ENCODE results near the gene CLEC9A.

The CLEC9A gene

GRCh38 chr12:10088955-10089900, 58.7 kb downstream of the CLEC9A start:
- H3K4me1 ChIP-seq (ENCODE audit: insufficient read depth, low read length) = no peaks in the 10 kb centered on the region
- H3K27ac ChIP-seq (ENCODE audit: low read length) = no peak overlapping the region
- H3K36me3 ChIP-seq (ENCODE audit: insufficient read depth, low read depth, low read length) = no peaks in the 10 kb centered on the region
- H3K4me3 ChIP-seq (ENCODE audit: low read length) = no peak overlapping the region
- no peaks in the 10 kb centered on the region for H3K27me3 ChIP-seq (ENCODE audit: insufficient read depth, low read length)
- no peak overlapping the region for H3K9ac ChIP-seq (ENCODE audit: low read depth, low read length)
- no peaks in the 10 kb centered on the region for H3K9me3 ChIP-seq (ENCODE audit: insufficient read depth, low read depth, low read length)

- 0 out of 2 replicates have a peak, but pooled peaks cover 6% of the 10 kb centered on the region for H3K4me1 ChIP-seq (ENCODE audit: insufficient read depth, low read length)
These were observed 64.3 kb downstream of the CLEC9A start for GRCh38 chr12:10094646-10095395.

GRCh38 chr12:10095971-10096370, 65.5 kb downstream of the CLEC9A start:
- Histone ChIP-seq H3K4me3 (ENCODE audit: low read length) (no peak overlapping the region), H3K27ac (ENCODE audit: low read length) (no peak overlapping the region), H3K27me3 (ENCODE audit: insufficient read depth, low read length) (no peaks in the 10 kb centered on the region), H3K9ac (ENCODE audit: low read depth, low read length) (no peak overlapping the region), H3K4me1 (ENCODE audit: insufficient read depth, low read length) (0 out of 2 replicates have a peak, but pooled peaks cover 6% of the 10 kb centered on the region), H3K36me3 (ENCODE audit: insufficient read depth, low read depth, low read length) (no peaks in the 10 kb centered on the region), H3K9me3 (ENCODE audit: insufficient read depth, low read depth, low read length) (no peaks in the 10 kb centered on the region)

More at GRCh38 chr12:10094646-10095395, 64.3 kb downstream of the CLEC9A start:
- no peak overlapping the region for H3K4me3 ChIP-seq (ENCODE audit: low read length)
- no peaks in the 10 kb centered on the region for H3K36me3 ChIP-seq (ENCODE audit: insufficient read depth, low read depth, low read length)
- H3K27me3 ChIP-seq (ENCODE audit: insufficient read depth, low read length) = no peaks in the 10 kb centered on the region
- no peak overlapping the region for H3K27ac ChIP-seq (ENCODE audit: low read length)
- no peaks in the 10 kb centered on the region for H3K9me3 ChIP-seq (ENCODE audit: insufficient read depth, low read depth, low read length)
- no peak overlapping the region for H3K9ac ChIP-seq (ENCODE audit: low read depth, low read length)

- Histone ChIP-seq H3K36me3 (ENCODE audit: insufficient read depth, low read depth, low read length) (no peaks in the 10 kb centered on the region), H3K27ac (ENCODE audit: low read length) (no peak overlapping the region), H3K4me1 (ENCODE audit: insufficient read depth, low read length) (0 out of 2 replicates have a peak, but pooled peaks cover 6% of the 10 kb centered on the region), H3K4me3 (ENCODE audit: low read length) (no peak overlapping the region), H3K9me3 (ENCODE audit: insufficient read depth, low read depth, low read length) (no peaks in the 10 kb centered on the region), H3K27me3 (ENCODE audit: insufficient read depth, low read length) (no peaks in the 10 kb centered on the region), H3K9ac (ENCODE audit: low read depth, low read length) (no peak overlapping the region)
These were observed 67.0 kb downstream of the CLEC9A start for GRCh38 chr12:10097521-10097920.

- Histone ChIP-seq H3K9me3 (ENCODE audit: insufficient read depth, low read depth, low read length) (no peaks in the 10 kb centered on the region), H3K9ac (ENCODE audit: low read depth, low read length) (no peak within 1 kb of the TSS), H3K4me3 (ENCODE audit: low read length) (no peak within 1 kb of the TSS), H3K27me3 (ENCODE audit: insufficient read depth, low read length) (no peaks in the 10 kb centered on the region), H3K4me1 (ENCODE audit: insufficient read depth, low read length) (0 out of 2 replicates have a peak, but pooled peaks cover 6% of the 10 kb centered on the region), H3K36me3 (ENCODE audit: insufficient read depth, low read depth, low read length) (no peaks in the 10 kb centered on the region), H3K27ac (ENCODE audit: low read length) (no peak within 1 kb of the TSS)
These were observed 68.3 kb downstream of the CLEC9A start, which contains the start of gene CLEC1A for GRCh38 chr12:10098791-10099190. CLEC1A (minus strand) TSS chr12:10098985; CDS start chr12:10098922, 63 bp downstream.

GRCh38 chr12:10101042-10101579, 70.6 kb downstream of the CLEC9A start:
- H3K9ac ChIP-seq (ENCODE audit: low read depth, low read length) = no peak overlapping the region

GRCh38 chr12:10101648-10102220, 71.3 kb downstream of the CLEC9A start:
- Histone ChIP-seq H3K4me1 (ENCODE audit: insufficient read depth, low read length) (0 out of 2 replicates have a peak, but pooled peaks cover 6% of the 10 kb centered on the region), H3K27me3 (ENCODE audit: insufficient read depth, low read length) (no peaks in the 10 kb centered on the region), H3K27ac (ENCODE audit: low read length) (no peak overlapping the region), H3K9ac (ENCODE audit: low read depth, low read length) (no peak overlapping the region), H3K36me3 (ENCODE audit: insufficient read depth, low read depth, low read length) (no peaks in the 10 kb centered on the region), H3K9me3 (ENCODE audit: insufficient read depth, low read depth, low read length) (no peaks in the 10 kb centered on the region), H3K4me3 (ENCODE audit: low read length) (no peak overlapping the region)

More at GRCh38 chr12:10101042-10101579, 70.6 kb downstream of the CLEC9A start:
- Histone ChIP-seq H3K27me3 (ENCODE audit: insufficient read depth, low read length) (no peaks in the 10 kb centered on the region), H3K36me3 (ENCODE audit: insufficient read depth, low read depth, low read length) (no peaks in the 10 kb centered on the region), H3K9me3 (ENCODE audit: insufficient read depth, low read depth, low read length) (no peaks in the 10 kb centered on the region), H3K4me1 (ENCODE audit: insufficient read depth, low read length) (0 out of 2 replicates have a peak, but pooled peaks cover 6% of the 10 kb centered on the region), H3K4me3 (ENCODE audit: low read length) (no peak overlapping the region), H3K27ac (ENCODE audit: low read length) (no peak overlapping the region)

GRCh38 chr12:10102322-10102721, 71.8 kb downstream of the CLEC9A start:
- H3K9ac ChIP-seq (ENCODE audit: low read depth, low read length) = no peak overlapping the region

GRCh38 chr12:10110256-10110844, 79.9 kb downstream of the CLEC9A start:
- Histone ChIP-seq H3K27ac (ENCODE audit: low read length) (no peak overlapping the region), H3K36me3 (ENCODE audit: insufficient read depth, low read depth, low read length) (no peaks in the 10 kb centered on the region), H3K4me3 (ENCODE audit: low read length) (no peak overlapping the region), H3K9me3 (ENCODE audit: insufficient read depth, low read depth, low read length) (no peaks in the 10 kb centered on the region; the same call in 1 of the 2 replicates), H3K9ac (ENCODE audit: low read depth, low read length) (no peak overlapping the region), H3K27me3 (ENCODE audit: insufficient read depth, low read length) (no peaks in the 10 kb centered on the region), H3K4me1 (ENCODE audit: insufficient read depth, low read length) (no peaks in the 10 kb centered on the region)

More at GRCh38 chr12:10102322-10102721, 71.8 kb downstream of the CLEC9A start:
- Histone ChIP-seq H3K27ac (ENCODE audit: low read length) (no peak overlapping the region), H3K4me1 (ENCODE audit: insufficient read depth, low read length) (0 out of 2 replicates have a peak, but pooled peaks cover 6% of the 10 kb centered on the region), H3K36me3 (ENCODE audit: insufficient read depth, low read depth, low read length) (no peaks in the 10 kb centered on the region), H3K9me3 (ENCODE audit: insufficient read depth, low read depth, low read length) (no peaks in the 10 kb centered on the region), H3K4me3 (ENCODE audit: low read length) (no peak overlapping the region), H3K27me3 (ENCODE audit: insufficient read depth, low read length) (no peaks in the 10 kb centered on the region)

GRCh38 chr12:10111451-10111850, 81.0 kb downstream of the CLEC9A start:
- no peaks in the 10 kb centered on the region for H3K36me3 ChIP-seq (ENCODE audit: insufficient read depth, low read depth, low read length)
- H3K4me1 ChIP-seq (ENCODE audit: insufficient read depth, low read length) = no peaks in the 10 kb centered on the region
- H3K9ac ChIP-seq (ENCODE audit: low read depth, low read length) = no peak overlapping the region

GRCh38 chr12:10113075-10113474, 82.6 kb downstream of the CLEC9A start:
- H3K9ac ChIP-seq (ENCODE audit: low read depth, low read length) = no peak overlapping the region
- no peaks in the 10 kb centered on the region for H3K4me1 ChIP-seq (ENCODE audit: insufficient read depth, low read length)
- H3K4me3 ChIP-seq (ENCODE audit: low read length) = no peak overlapping the region
- no peaks in the 10 kb centered on the region; the same call in 1 of the 2 replicates for H3K9me3 ChIP-seq (ENCODE audit: insufficient read depth, low read depth, low read length)
- H3K27me3 ChIP-seq (ENCODE audit: insufficient read depth, low read length) = no peaks in the 10 kb centered on the region
- no peak overlapping the region for H3K27ac ChIP-seq (ENCODE audit: low read length)
- H3K36me3 ChIP-seq (ENCODE audit: insufficient read depth, low read depth, low read length) = no peaks in the 10 kb centered on the region

More at GRCh38 chr12:10111451-10111850, 81.0 kb downstream of the CLEC9A start:
- no peaks in the 10 kb centered on the region; the same call in 1 of the 2 replicates for H3K9me3 ChIP-seq (ENCODE audit: insufficient read depth, low read depth, low read length)
- no peak overlapping the region for H3K4me3 ChIP-seq (ENCODE audit: low read length)
- H3K27ac ChIP-seq (ENCODE audit: low read length) = no peak overlapping the region
- no peaks in the 10 kb centered on the region for H3K27me3 ChIP-seq (ENCODE audit: insufficient read depth, low read length)

All from iPS-20b (cell line).